Measurements from ENCODE around the gene MN1. TPM values are rescaled to one million over a fixed set of nuclear protein-coding genes. Genes with fewer than 3 reads are reported as not detected.

MN1 gene
- total and polyA plus RNA-seq, 2 donors (not counting 1 experiment from before 2014, with no cell fraction given) = 0.02 to 0.12 TPM

DNA sequence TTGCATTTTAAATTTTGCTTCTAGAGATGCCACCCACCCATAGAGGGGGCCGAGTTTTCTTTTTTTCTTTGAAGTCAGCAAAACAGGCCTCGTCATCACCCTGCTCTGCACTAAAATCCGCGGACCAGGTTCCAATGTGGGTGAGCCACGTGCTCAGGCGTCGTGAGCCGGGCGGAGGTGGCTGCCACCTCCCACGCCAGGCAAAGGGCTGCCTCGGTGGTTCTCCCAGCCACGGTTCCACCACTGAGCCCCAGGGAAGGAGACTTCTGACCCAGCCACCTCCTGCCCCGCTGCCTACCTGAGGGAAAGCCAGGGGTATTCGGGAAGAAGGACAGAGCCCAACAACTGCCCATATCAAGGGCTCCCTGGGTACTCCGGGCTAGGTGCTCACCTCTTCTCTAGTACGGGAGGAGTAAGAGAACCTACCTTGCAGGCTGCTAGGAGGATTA, 45.3 kb downstream of the MN1 start:
- no peak for TF ChIP-seq EZH2 (IDR thresholded peaks at IDR 0.05; ENCODE audit: borderline replicate concordance, insufficient read depth, low read depth, low read length, poor library complexity, severe bottlenecking)
- TF ChIP-seq, protein P1, sequence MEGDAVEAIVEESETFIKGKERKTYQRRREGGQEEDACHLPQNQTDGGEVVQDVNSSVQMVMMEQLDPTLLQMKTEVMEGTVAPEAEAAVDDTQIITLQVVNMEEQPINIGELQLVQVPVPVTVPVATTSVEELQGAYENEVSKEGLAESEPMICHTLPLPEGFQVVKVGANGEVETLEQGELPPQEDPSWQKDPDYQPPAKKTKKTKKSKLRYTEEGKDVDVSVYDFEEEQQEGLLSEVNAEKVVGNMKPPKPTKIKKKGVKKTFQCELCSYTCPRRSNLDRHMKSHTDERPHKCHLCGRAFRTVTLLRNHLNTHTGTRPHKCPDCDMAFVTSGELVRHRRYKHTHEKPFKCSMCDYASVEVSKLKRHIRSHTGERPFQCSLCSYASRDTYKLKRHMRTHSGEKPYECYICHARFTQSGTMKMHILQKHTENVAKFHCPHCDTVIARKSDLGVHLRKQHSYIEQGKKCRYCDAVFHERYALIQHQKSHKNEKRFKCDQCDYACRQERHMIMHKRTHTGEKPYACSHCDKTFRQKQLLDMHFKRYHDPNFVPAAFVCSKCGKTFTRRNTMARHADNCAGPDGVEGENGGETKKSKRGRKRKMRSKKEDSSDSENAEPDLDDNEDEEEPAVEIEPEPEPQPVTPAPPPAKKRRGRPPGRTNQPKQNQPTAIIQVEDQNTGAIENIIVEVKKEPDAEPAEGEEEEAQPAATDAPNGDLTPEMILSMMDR (IDR thresholded peaks at IDR 0.05) = no peak
- ATAC-seq (ENCODE audit: low read depth) = no peak
- Histone ChIP-seq H3K4me3 (ENCODE audit: control extremely low read depth in 1 of 5, extremely low read depth in 1 of 5, insufficient read depth in 1 of 5, low read depth in 2 of 5, low read length in 4 of 5) (no peak overlapping the region), H3K36me3 (replicated peaks in 1 of 2; ENCODE audit: control extremely low read depth in 1 of 2, control insufficient read depth in 1 of 2, extremely low read depth in 1 of 2, insufficient read depth in 2 of 2, low read length in 1 of 2) (no peaks in the 10 kb centered on the region), H3K27me3 (replicated peaks in 1 of 4; ENCODE audit: control extremely low read depth in 1 of 4, control insufficient read depth in 3 of 4, insufficient read depth in 4 of 4, low read length in 3 of 4) (no peaks in the 10 kb centered on the region), H3K4me1 (ENCODE audit: control insufficient read depth in 2 of 2, insufficient read depth in 2 of 2, low read length in 2 of 2) (no peaks in the 10 kb centered on the region), H3K4me2 (replicated peaks; ENCODE audit: low read depth, low read length, poor library complexity, severe bottlenecking) (no peak overlapping the region), H4K20me1 (ENCODE audit: control insufficient read depth, insufficient read depth, low read length, poor library complexity, severe bottlenecking) (no peaks in the 10 kb centered on the region), H2AFZ (ENCODE audit: insufficient read depth, low read depth, low read length, poor library complexity, severe bottlenecking) (no peak overlapping the region), H3K9ac (ENCODE audit: low read length) (no peak overlapping the region), H3K79me2 (ENCODE audit: control insufficient read depth, insufficient read depth, low read length) (no peaks in the 10 kb centered on the region), H3K9me3 (ENCODE audit: control extremely low read depth in 1 of 3, control insufficient read depth in 2 of 3, insufficient read depth in 1 of 3, low read length in 2 of 3) (peaks cover 0 to 4% (median 0%) of the 10 kb centered on the region in 3 donors), H3K27ac (ENCODE audit: low read length in 2 of 2) (no peak overlapping the region)
- H3K9me3 Mint-ChIP-seq (ENCODE audit: insufficient read depth) = no peaks in the 10 kb centered on the region
- H3K27ac Mint-ChIP-seq = no peak overlapping the region
- intact Hi-C loops (cut with micrococcal nuclease) = no loop called here
- no peak for DNase-seq
- ChIA-PET POLR2A (no interaction called here), CTCF (no interaction called here)
- no peak overlapping the region for H3K4me3 Mint-ChIP-seq
- no peaks in the 10 kb centered on the region for H3K4me1 Mint-ChIP-seq
- WGBS (ENCODE audit: insufficient coverage) = 96% methylated on average over 14 of the region's 16 CpGs
- H3K27me3 Mint-ChIP-seq = no peaks in the 10 kb centered on the region

DNA sequence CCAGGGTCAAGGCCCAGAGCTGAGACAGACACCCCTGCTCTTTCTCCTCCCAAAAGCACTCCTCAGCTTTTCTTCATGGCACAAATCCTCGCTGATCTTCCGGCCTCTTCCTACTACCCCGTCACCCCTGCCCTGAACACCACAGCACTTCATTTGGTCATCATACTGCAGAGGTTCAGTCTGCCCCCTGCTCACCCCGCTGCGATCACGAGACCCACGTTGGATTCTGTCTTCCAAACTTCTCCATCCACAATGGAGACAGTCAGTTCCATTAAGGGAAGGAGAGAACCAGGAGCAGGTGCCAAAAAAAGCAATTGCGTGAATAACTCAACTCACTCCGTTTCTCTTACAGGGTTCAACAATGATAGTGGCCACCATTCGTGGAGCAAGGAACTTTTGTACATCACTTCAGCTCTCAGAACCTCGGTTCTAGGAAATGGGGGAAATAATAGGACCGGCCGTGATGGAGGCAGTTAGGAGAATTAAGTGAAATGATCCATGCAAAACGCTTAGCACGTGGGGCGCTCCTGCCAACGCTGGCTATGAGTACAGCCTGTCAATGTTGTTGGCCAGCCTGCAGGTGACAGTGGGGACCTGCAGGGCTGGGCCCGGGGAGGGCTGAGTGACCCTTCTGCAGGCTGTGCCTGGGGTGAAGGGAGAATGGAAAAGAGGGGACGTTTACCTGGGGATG, 45.9 kb downstream of the MN1 start:
- no peaks in the 10 kb centered on the region for H3K9me3 Mint-ChIP-seq (ENCODE audit: insufficient read depth)
- H3K4me1 Mint-ChIP-seq = no peaks in the 10 kb centered on the region
- ATAC-seq (ENCODE audit: low read depth) (no peak), DNase-seq (no peak)
- H3K79me2 ChIP-seq (ENCODE audit: control insufficient read depth, insufficient read depth, low read length) = no peaks in the 10 kb centered on the region
- H3K27ac Mint-ChIP-seq = no peak overlapping the region
- H3K27me3 Mint-ChIP-seq = no peaks in the 10 kb centered on the region
- ChIA-PET CTCF (no interaction called here), POLR2A (no interaction called here)
- no peak overlapping the region for H2AFZ ChIP-seq (ENCODE audit: insufficient read depth, low read depth, low read length, poor library complexity, severe bottlenecking)
- no peak overlapping the region for H3K4me2 ChIP-seq (replicated peaks; ENCODE audit: low read depth, low read length, poor library complexity, severe bottlenecking)
- H3K9me3 ChIP-seq (ENCODE audit: control extremely low read depth in 1 of 3, control insufficient read depth in 2 of 3, insufficient read depth in 1 of 3, low read length in 2 of 3) = peaks cover 0 to 4% (median 0%) of the 10 kb centered on the region in 3 donors
- H3K27me3 ChIP-seq (replicated peaks in 1 of 4; ENCODE audit: control extremely low read depth in 1 of 4, control insufficient read depth in 3 of 4, insufficient read depth in 4 of 4, low read length in 3 of 4) = no peaks in the 10 kb centered on the region
- H3K27ac ChIP-seq (ENCODE audit: low read length in 2 of 2) = no peak overlapping the region
- no peak overlapping the region for H3K4me3 Mint-ChIP-seq
- H3K4me3 ChIP-seq (ENCODE audit: control extremely low read depth in 1 of 5, extremely low read depth in 1 of 5, insufficient read depth in 1 of 5, low read depth in 2 of 5, low read length in 4 of 5) = no peak overlapping the region
- TF ChIP-seq, protein P1 (IDR thresholded peaks at IDR 0.05) = no peak
- TF ChIP-seq EZH2 (IDR thresholded peaks at IDR 0.05; ENCODE audit: borderline replicate concordance, insufficient read depth, low read depth, low read length, poor library complexity, severe bottlenecking) = no peak
- no peaks in the 10 kb centered on the region for H3K36me3 ChIP-seq (replicated peaks in 1 of 2; ENCODE audit: control extremely low read depth in 1 of 2, control insufficient read depth in 1 of 2, extremely low read depth in 1 of 2, insufficient read depth in 2 of 2, low read length in 1 of 2)
- no peak overlapping the region for H3K9ac ChIP-seq (ENCODE audit: low read length)
- no peaks in the 10 kb centered on the region for H3K4me1 ChIP-seq (ENCODE audit: control insufficient read depth in 2 of 2, insufficient read depth in 2 of 2, low read length in 2 of 2)
- 93% methylated on average over 15 of the region's 19 CpGs for WGBS (ENCODE audit: insufficient coverage)
- H4K20me1 ChIP-seq (ENCODE audit: control insufficient read depth, insufficient read depth, low read length, poor library complexity, severe bottlenecking) = no peaks in the 10 kb centered on the region
- intact Hi-C loops (cut with micrococcal nuclease) = no loop called here
